Smooth muscle cell (in vitro differentiated cells): ENCODE results near the gene SNAPC3. TPM values are rescaled to one million over a fixed set of nuclear protein-coding genes. Genes with fewer than 3 reads are reported as not detected.

Experiments used
- DNase-seq: peaks from one replicate; lab custom pipeline; 2025; ENCODE audit not compliant: unreplicated experiment; lab: John Stamatoyannopoulos, UW
- H2AFZ ChIP-seq: fragments of 200-600 bp; sonication (generic); 2 replicates; pipeline ENCODE4 v1.6.0; 2016; ENCODE audit warnings: antibody characterized with exemption, low read depth, mild to moderate bottlenecking
- H3F3A ChIP-seq: fragments of 200-600 bp; sonication (generic); 2 replicates; pipeline ENCODE4 v1.6.0; 2017; ENCODE audit warnings: antibody characterized with exemption, low read depth
- H3K27ac ChIP-seq: fragments of 200-600 bp; sonication (generic); 2 replicates; pipeline ENCODE4 v1.5.1; 2016; ENCODE audit warnings: low read depth, mild to moderate bottlenecking
- H3K27me3 ChIP-seq: fragments of 200-600 bp; sonication (generic); 2 replicates; pipeline ENCODE4 v1.6.1; 2016; ENCODE audit warnings: low read depth, mild to moderate bottlenecking
- H3K36me3 ChIP-seq: fragments of 200-600 bp; sonication (generic); 2 replicates; pipeline ENCODE4 v1.5.1; 2016; ENCODE audit warnings: low read depth
- H3K4me1 ChIP-seq: fragments of 200-600 bp; sonication (generic); 2 replicates; pipeline ENCODE4 v1.5.1; 2016; ENCODE audit warnings: low read depth
- H3K4me2 ChIP-seq: fragments of 200-600 bp; sonication (generic); 2 replicates; pipeline ENCODE4 v1.6.0; 2016; ENCODE audit warnings: mild to moderate bottlenecking
- H3K4me3 ChIP-seq: fragments of 200-600 bp; sonication (generic); 2 replicates; pipeline ENCODE4 v1.5.1; 2016; ENCODE audit warnings: mild to moderate bottlenecking
- H3K79me2 ChIP-seq: fragments of 200-600 bp; sonication (generic); 2 replicates; pipeline ENCODE4 v1.6.0; 2016; ENCODE audit warnings: low read depth, mild to moderate bottlenecking
- H3K9ac ChIP-seq: fragments of 200-600 bp; sonication (generic); 2 replicates; pipeline ENCODE4 v1.6.0; 2016; ENCODE audit warnings: low read depth
- H3K9me3 ChIP-seq: fragments of 200-600 bp; sonication (generic); replicated peaks from 2 replicates; pipeline ENCODE4 v1.5.1; 2016; ENCODE audit warnings: low read depth
- H4K20me1 ChIP-seq: fragments of 200-600 bp; sonication (generic); 2 replicates; pipeline ENCODE4 v1.6.0; 2016; ENCODE audit warnings: low read depth
- WGBS: methylation state at CpG from one replicate; pipeline ENCODE4 v1.1.7; 2016; ENCODE audit warnings: low lambda C conversion rate; 5-methylcytosine and 5-hydroxymethylcytosine counted together
- polyA plus RNA-seq: library from polyadenylated mRNA; unstranded; fragments of >200 nt; fragmentation: Nextera tagmentation; extraction: Ambion mirVana; gene quantifications from 2 replicates; pipeline ENCODE4 v1.2.1, GENCODE V29; 2016
- total RNA-seq: library from RNA; depleted of rRNA; stranded (reverse); fragments of >200 nt; gene quantifications from 2 replicates; pipeline ENCODE4 v1.2.3, GENCODE V29; 2014
- TF ChIP-seq, protein P1 (sequence below): fragments of 200-600 bp; sonication (generic); IDR thresholded peaks from 2 replicates; pipeline ENCODE4 v1.5.1; 2017; ENCODE audit warnings: borderline replicate concordance, mild to moderate bottlenecking, antibody characterized with exemption; ENCODE audit not compliant: insufficient read depth, poor library complexity, severe bottlenecking

The SNAPC3 gene
- total and polyA plus RNA-seq, 2 experiments from 2014 or later = 25.0 to 53.7 TPM

DNA sequence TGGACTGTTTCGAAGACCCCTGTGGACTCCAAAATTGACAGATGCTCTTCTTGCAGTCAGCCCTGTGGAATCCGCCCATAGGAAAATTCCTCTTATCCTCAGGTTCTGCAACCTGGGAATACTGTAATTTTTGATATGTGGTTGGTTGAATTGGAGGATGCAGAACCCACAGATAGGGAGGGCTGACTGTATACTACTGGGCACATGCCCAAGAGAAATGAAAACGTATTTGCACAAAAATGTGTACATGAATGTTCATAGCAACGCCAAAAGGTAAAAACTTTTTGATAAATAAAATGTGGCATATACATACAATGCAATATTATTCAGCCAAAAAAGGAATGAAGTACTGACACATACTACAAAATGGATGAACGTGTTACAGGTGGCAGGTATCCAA lies 1.9 kb upstream of the SNAPC3 start:
- H4K20me1 ChIP-seq = peaks cover 20% of the 10 kb centered on the region
- no peak overlapping the region for H3K4me3 ChIP-seq
- no peaks in the 10 kb centered on the region for H3F3A ChIP-seq
- no peak overlapping the region for H3K4me2 ChIP-seq
- H3K27ac ChIP-seq = no peak overlapping the region
- no peak overlapping the region for H2AFZ ChIP-seq
- TF ChIP-seq, protein P1, sequence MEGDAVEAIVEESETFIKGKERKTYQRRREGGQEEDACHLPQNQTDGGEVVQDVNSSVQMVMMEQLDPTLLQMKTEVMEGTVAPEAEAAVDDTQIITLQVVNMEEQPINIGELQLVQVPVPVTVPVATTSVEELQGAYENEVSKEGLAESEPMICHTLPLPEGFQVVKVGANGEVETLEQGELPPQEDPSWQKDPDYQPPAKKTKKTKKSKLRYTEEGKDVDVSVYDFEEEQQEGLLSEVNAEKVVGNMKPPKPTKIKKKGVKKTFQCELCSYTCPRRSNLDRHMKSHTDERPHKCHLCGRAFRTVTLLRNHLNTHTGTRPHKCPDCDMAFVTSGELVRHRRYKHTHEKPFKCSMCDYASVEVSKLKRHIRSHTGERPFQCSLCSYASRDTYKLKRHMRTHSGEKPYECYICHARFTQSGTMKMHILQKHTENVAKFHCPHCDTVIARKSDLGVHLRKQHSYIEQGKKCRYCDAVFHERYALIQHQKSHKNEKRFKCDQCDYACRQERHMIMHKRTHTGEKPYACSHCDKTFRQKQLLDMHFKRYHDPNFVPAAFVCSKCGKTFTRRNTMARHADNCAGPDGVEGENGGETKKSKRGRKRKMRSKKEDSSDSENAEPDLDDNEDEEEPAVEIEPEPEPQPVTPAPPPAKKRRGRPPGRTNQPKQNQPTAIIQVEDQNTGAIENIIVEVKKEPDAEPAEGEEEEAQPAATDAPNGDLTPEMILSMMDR = no peak
- H3K9me3 ChIP-seq = no peaks in the 10 kb centered on the region
- no peaks in the 10 kb centered on the region for H3K36me3 ChIP-seq
- peaks cover 31% of the 10 kb centered on the region for H3K79me2 ChIP-seq
- H3K9ac ChIP-seq = no peak overlapping the region
- 57% methylated on average over 5 of the region's 5 CpGs for WGBS
- H3K4me1 ChIP-seq = peaks cover 14% of the 10 kb centered on the region
- DNase-seq = no peak
- H3K27me3 ChIP-seq = no peaks in the 10 kb centered on the region

DNA sequence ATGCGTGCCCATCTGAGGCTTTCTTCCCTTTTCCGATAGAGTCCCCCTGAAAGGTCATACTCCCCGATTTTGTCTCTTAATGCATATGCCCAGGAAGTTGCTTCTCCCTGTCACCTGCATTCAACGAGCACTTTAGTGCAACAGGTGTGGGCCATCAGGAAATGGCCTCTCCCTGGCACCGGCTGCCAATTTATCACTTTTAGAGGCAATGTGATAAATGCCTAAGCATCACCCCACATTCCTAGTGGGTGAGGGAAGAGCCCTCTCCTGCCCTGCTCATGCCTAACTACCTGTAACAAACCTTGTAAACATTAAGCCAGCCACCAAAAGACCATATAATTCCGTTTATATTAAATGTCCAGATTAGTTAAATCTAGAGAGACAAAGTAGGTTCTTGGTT lies 1.1 kb upstream of the SNAPC3 start:
- TF ChIP-seq, protein P1 = no peak
- H3K4me2 ChIP-seq = no peak overlapping the region

DNA sequence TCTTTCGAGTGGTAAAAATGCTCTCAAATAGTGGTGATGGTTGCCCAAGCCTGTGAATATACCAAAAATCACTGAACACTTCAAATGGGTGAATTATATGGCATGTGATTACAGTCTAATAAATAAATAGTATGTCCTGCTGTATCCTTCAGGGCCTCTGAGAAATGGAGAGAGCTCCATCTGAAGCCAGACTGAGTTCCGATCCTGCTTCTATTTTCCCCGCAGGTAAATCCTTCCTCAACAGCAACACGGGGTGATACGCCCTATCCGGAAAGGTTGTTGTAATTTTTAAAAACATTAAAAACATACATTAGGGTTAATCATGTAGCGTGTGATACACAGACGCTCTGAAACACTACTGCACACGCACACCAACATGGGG lies 695 bp upstream of the SNAPC3 start:
- H3K36me3 ChIP-seq = peaks cover 3% of the 10 kb centered on the region
- DNase-seq = no peak
- H3K9me3 ChIP-seq = no peaks in the 10 kb centered on the region
- H4K20me1 ChIP-seq = peaks cover 29% of the 10 kb centered on the region
- WGBS = 64% methylated on average over 9 of the region's 9 CpGs
- peak overlapping the region; percentile 86 for H3K4me2 ChIP-seq
- H3F3A ChIP-seq = no peaks in the 10 kb centered on the region
- H3K79me2 ChIP-seq = peaks cover 43% of the 10 kb centered on the region
- TF ChIP-seq, protein P1 = no peak
- H3K27me3 ChIP-seq = no peaks in the 10 kb centered on the region
- H3K27ac ChIP-seq = peak overlapping the region; percentile 47
- peak overlapping the region; percentile 69 for H3K9ac ChIP-seq
- peak overlapping the region; percentile 94 for H2AFZ ChIP-seq
- peaks cover 14% of the 10 kb centered on the region for H3K4me1 ChIP-seq
- peak overlapping the region; percentile 89 for H3K4me3 ChIP-seq

More for the DNA sequence above, 1.1 kb upstream of the SNAPC3 start:
- H4K20me1 ChIP-seq = peaks cover 26% of the 10 kb centered on the region
- no peak overlapping the region for H3K4me3 ChIP-seq
- 90% methylated on average over 6 of the region's 6 CpGs for WGBS
- H3K27ac ChIP-seq = no peak overlapping the region
- peaks cover 3% of the 10 kb centered on the region for H3K36me3 ChIP-seq
- peaks cover 14% of the 10 kb centered on the region for H3K4me1 ChIP-seq
- no peak overlapping the region for H2AFZ ChIP-seq
- no peaks in the 10 kb centered on the region for H3F3A ChIP-seq
- no peaks in the 10 kb centered on the region for H3K27me3 ChIP-seq
- DNase-seq = no peak
- no peaks in the 10 kb centered on the region for H3K9me3 ChIP-seq
- H3K9ac ChIP-seq = no peak overlapping the region
- peaks cover 39% of the 10 kb centered on the region for H3K79me2 ChIP-seq

DNA sequence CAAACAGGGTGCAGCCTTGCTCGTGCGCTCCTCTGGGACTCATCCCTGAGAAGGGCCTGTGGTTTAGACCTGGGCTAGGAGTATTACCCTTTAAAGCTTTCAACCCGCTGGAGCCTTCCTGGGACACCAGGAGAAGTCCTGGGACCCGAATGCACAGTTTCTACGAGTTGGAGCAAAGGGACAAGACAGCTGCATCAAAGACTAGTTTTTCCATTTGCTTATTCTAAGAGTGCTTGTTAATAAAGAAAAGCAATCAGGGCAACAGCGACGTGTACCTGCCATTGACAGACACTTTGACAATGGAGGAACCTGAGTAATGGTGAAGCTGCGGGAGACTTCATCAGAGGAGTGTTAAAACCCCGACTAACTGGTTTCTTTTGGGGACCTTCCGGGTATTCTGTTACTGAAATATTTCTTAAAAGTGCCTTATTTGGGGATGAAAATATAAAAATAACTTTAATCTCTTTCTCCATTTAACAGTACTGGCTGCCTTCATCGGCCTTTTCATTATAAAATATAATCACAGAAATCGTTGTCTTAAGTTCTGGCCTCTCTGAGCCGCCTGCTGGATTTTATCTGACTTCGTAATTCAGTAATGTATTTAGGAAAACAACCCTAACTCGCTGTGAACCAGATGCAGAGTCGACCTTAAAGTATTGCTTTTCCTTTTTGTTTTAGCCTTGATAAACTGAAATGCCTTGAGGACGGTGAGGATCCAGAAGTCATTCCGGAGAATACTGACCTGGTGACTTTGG lies 732 bp downstream of the SNAPC3 start:
- no peak overlapping the region for H3K27ac ChIP-seq
- H3K36me3 ChIP-seq = peaks cover 3% of the 10 kb centered on the region
- peak overlapping the region; percentile 86 for H3K4me2 ChIP-seq
- H3K4me1 ChIP-seq = peaks cover 14% of the 10 kb centered on the region
- peak overlapping the region; percentile 94 for H2AFZ ChIP-seq
- H3F3A ChIP-seq = no peaks in the 10 kb centered on the region
- 5% methylated on average over 18 of the region's 18 CpGs for WGBS
- H4K20me1 ChIP-seq = peaks cover 42% of the 10 kb centered on the region
- peaks cover 57% of the 10 kb centered on the region for H3K79me2 ChIP-seq
- peak overlapping the region; percentile 59 for H3K9ac ChIP-seq
- peak overlapping the region; percentile 89 for H3K4me3 ChIP-seq
- DNase-seq = no peak
- TF ChIP-seq, protein P1 = peak; percentile 18
- no peaks in the 10 kb centered on the region for H3K9me3 ChIP-seq
- no peaks in the 10 kb centered on the region for H3K27me3 ChIP-seq
